WTC11 (cell line): Measurements from ENCODE around the gene ERVMER34-1. TPM values are rescaled to one million over a fixed set of nuclear protein-coding genes. Genes with fewer than 3 reads are reported as not detected.
A peak's percentile ranks its signal among the peaks of the same experiment; 100 is the strongest.

Source experiments
- ATAC-seq: fragments of 200-7000 bp; cut with Tn5 transposase; 2 replicates; pipeline ENCODE4 v1.10.0; 2021; ENCODE audit warnings: mild to moderate bottlenecking, moderate library complexity
- CTCF ChIA-PET: fragments of 300-600 bp; sonication (Branson Sonifier 250); formaldehyde crosslinking; loops from one replicate; lab custom pipeline; 2021; ENCODE audit warnings: antibody characterized with exemption; lab: Charles Lee
- POLR2A ChIA-PET: fragments of 350-600 bp; sonication (Branson Sonifier 250); formaldehyde crosslinking; loops from one replicate; lab custom pipeline; 2021; ENCODE audit warnings: antibody characterized with exemption; lab: Charles Lee
- DNase-seq: peaks from one replicate; pipeline ENCODE4 v3.0.0; 2021; ENCODE audit warnings: low spot score
- H3K27ac Mint-ChIP-seq: 2 replicates; pipeline ENCODE4 v1.8.0; 2021; ENCODE audit warnings: mixed read lengths
- H3K27me3 Mint-ChIP-seq: 2 replicates; pipeline ENCODE4 v1.8.0; 2021; ENCODE audit warnings: low read depth, mild to moderate bottlenecking, moderate library complexity, mixed read lengths
- H3K36me3 Mint-ChIP-seq: 2 replicates; pipeline ENCODE4 v1.8.0; 2021; ENCODE audit warnings: mixed read lengths
- H3K4me1 Mint-ChIP-seq: 2 replicates; pipeline ENCODE4 v1.8.0; 2022; ENCODE audit warnings: mixed read lengths
- H3K4me3 Mint-ChIP-seq: 2 replicates; pipeline ENCODE4 v1.8.0; 2021; ENCODE audit warnings: mild to moderate bottlenecking, moderate library complexity, mixed read lengths
- H3K9me3 Mint-ChIP-seq: 2 replicates; pipeline ENCODE4 v1.8.0; 2021; ENCODE audit warnings: mixed read lengths
- ETV6 ChIP-seq: sonication (generic); formaldehyde crosslinking; IDR thresholded peaks from 2 replicates; pipeline ENCODE4 v1.8.1; 2022; ENCODE audit warnings: mild to moderate bottlenecking, missing genetic modification reagents
- FOXJ3 ChIP-seq: sonication (generic); formaldehyde crosslinking; IDR thresholded peaks from 2 replicates; pipeline ENCODE4 v1.9.0; 2021; ENCODE audit warnings: missing genetic modification reagents, mild to moderate bottlenecking, borderline replicate concordance
- FOXP1 ChIP-seq: sonication (generic); formaldehyde crosslinking; IDR thresholded peaks from 2 replicates; pipeline ENCODE4 v1.8.0; 2022; ENCODE audit warnings: missing genetic modification reagents, mild to moderate bottlenecking, moderate library complexity, borderline replicate concordance
- GTF2I ChIP-seq: fragments of 250-450 bp; sonication (Bioruptor Pico); conservative IDR thresholded peaks from 2 replicates; pipeline ENCODE4 v1.4.0; 2021; ENCODE audit warnings: mild to moderate bottlenecking
- HMGXB4 ChIP-seq: sonication (generic); formaldehyde crosslinking; IDR thresholded peaks from 2 replicates; pipeline ENCODE4 v1.8.1; 2023; ENCODE audit warnings: mild to moderate bottlenecking, moderate library complexity, missing genetic modification reagents
- IRF1 ChIP-seq: sonication (generic); formaldehyde crosslinking; IDR thresholded peaks from 2 replicates; pipeline ENCODE4 v1.8.0; 2023; ENCODE audit warnings: missing genetic modification reagents
- MYBL2 ChIP-seq: sonication (generic); formaldehyde crosslinking; IDR thresholded peaks from 2 replicates; pipeline ENCODE4 v1.8.1; 2023; ENCODE audit warnings: mild to moderate bottlenecking, moderate library complexity, missing genetic modification reagents
- OVOL2 ChIP-seq: fragments of 250-450 bp; sonication (Bioruptor Pico); IDR thresholded peaks from 2 replicates; pipeline ENCODE4 v1.9.0; 2021; ENCODE audit warnings: mild to moderate bottlenecking, borderline replicate concordance
- SOX15 ChIP-seq: fragments of 250-450 bp; sonication (Bioruptor Pico); IDR thresholded peaks from 2 replicates; pipeline ENCODE4 v1.9.0; 2021; ENCODE audit warnings: mild to moderate bottlenecking
- TP53 ChIP-seq: sonication (generic); formaldehyde crosslinking; IDR thresholded peaks from 2 replicates; pipeline ENCODE4 v1.8.1; 2023; ENCODE audit warnings: mild to moderate bottlenecking, missing genetic modification reagents
- USF1 ChIP-seq: sonication (generic); formaldehyde crosslinking; IDR thresholded peaks from 2 replicates; pipeline ENCODE4 v1.8.0; 2022; ENCODE audit warnings: mild to moderate bottlenecking, missing genetic modification reagents
- USF2 ChIP-seq: sonication (generic); formaldehyde crosslinking; IDR thresholded peaks from 2 replicates; pipeline ENCODE4 v1.8.1; 2023; ENCODE audit warnings: mild to moderate bottlenecking, missing genetic modification reagents, moderate library complexity
- total RNA-seq: library from RNA; stranded (reverse); gene quantifications from 3 replicates; pipeline ENCODE4 v1.2.3, GENCODE V29; 2021
- TF ChIP-seq, protein P1 (sequence below): sonication (generic); formaldehyde crosslinking; IDR thresholded peaks from 2 replicates; pipeline ENCODE4 v1.8.0; 2023; ENCODE audit warnings: mild to moderate bottlenecking, missing genetic modification reagents

ERVMER34-1 gene
- total RNA-seq, 1 experiment from 2014 or later = 14.6 TPM

DNA sequence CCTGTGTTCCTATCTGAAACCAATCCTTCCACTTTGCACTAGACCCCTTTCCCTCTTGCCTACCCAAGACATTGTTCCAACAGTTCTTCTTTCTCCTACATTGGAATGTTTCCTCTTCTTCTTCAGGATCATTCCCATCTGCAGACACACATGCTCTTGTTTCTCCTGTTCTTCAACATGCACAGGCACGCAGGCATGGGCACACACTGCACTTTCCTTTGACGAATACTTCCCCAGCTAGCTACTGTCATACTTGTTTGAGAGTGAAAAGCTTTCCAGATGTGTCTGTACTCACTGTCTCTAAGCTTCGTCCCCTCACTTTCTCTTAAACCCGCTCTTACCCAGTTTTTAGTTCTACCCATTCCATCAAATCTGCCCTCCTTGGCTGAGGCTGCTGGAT lies 31.8 kb upstream of the ERVMER34-1 start:
- POLR2A ChIA-PET = no interaction called here
- CTCF ChIA-PET = no interaction called here
- no peak overlapping the region for H3K4me3 Mint-ChIP-seq

GRCh38 chr4:52780617-52781354 lies 29.6 kb upstream of the ERVMER34-1 start:
- TF ChIP-seq, protein P1, sequence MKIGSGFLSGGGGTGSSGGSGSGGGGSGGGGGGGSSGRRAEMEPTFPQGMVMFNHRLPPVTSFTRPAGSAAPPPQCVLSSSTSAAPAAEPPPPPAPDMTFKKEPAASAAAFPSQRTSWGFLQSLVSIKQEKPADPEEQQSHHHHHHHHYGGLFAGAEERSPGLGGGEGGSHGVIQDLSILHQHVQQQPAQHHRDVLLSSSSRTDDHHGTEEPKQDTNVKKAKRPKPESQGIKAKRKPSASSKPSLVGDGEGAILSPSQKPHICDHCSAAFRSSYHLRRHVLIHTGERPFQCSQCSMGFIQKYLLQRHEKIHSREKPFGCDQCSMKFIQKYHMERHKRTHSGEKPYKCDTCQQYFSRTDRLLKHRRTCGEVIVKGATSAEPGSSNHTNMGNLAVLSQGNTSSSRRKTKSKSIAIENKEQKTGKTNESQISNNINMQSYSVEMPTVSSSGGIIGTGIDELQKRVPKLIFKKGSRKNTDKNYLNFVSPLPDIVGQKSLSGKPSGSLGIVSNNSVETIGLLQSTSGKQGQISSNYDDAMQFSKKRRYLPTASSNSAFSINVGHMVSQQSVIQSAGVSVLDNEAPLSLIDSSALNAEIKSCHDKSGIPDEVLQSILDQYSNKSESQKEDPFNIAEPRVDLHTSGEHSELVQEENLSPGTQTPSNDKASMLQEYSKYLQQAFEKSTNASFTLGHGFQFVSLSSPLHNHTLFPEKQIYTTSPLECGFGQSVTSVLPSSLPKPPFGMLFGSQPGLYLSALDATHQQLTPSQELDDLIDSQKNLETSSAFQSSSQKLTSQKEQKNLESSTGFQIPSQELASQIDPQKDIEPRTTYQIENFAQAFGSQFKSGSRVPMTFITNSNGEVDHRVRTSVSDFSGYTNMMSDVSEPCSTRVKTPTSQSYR (CRISPR knock-in tag) = no peak
- TF ChIP-seq USF2 (CRISPR knock-in tag) (peak; percentile 61; the same call in 1 of the 2 replicates), ETV6 (CRISPR knock-in tag) (no peak)
- ChIA-PET POLR2A (no interaction called here), CTCF (no interaction called here)
- Mint-ChIP-seq H3K9me3 (peaks cover 24% of the 10 kb centered on the region), H3K27ac (no peak overlapping the region), H3K4me3 (no peak overlapping the region), H3K36me3 (peaks cover 8% of the 10 kb centered on the region), H3K4me1 (0 out of 2 replicates have a peak, but pooled peaks cover 3% of the 10 kb centered on the region), H3K27me3 (no peaks in the 10 kb centered on the region)
- peak; percentile 61 for ATAC-seq
- no peak for DNase-seq

More for the DNA sequence above, 31.8 kb upstream of the ERVMER34-1 start:
- DNase-seq (no peak), ATAC-seq (no peak)
- H3K27ac Mint-ChIP-seq = no peak overlapping the region
- H3K9me3 Mint-ChIP-seq = peaks cover 21% of the 10 kb centered on the region
- TF ChIP-seq TP53 (CRISPR knock-in tag) (no peak), FOXJ3 (CRISPR knock-in tag) (no peak)
- H3K36me3 Mint-ChIP-seq = peaks cover 7% of the 10 kb centered on the region
- no peaks in the 10 kb centered on the region for H3K27me3 Mint-ChIP-seq
- H3K4me1 Mint-ChIP-seq = no peaks in the 10 kb centered on the region

- Mint-ChIP-seq H3K9me3 (peaks cover 29% of the 10 kb centered on the region), H3K27me3 (no peaks in the 10 kb centered on the region)
- CTCF ChIA-PET = no interaction called here
- no peak for ATAC-seq
- TF ChIP-seq GTF2I (no peak), HMGXB4 (CRISPR knock-in tag) (no peak), MYBL2 (CRISPR knock-in tag) (no peak)
- TF ChIP-seq, all 79 proteins: peak for 0
- H3K4me3 Mint-ChIP-seq = no peak overlapping the region
- 0 out of 2 replicates have a peak, but pooled peaks cover 3% of the 10 kb centered on the region for H3K4me1 Mint-ChIP-seq
- DNase-seq = no peak
- H3K36me3 Mint-ChIP-seq = peaks cover 13% of the 10 kb centered on the region
- no peak overlapping the region for H3K27ac Mint-ChIP-seq
- POLR2A ChIA-PET = no interaction called here
These were observed 29.0 kb upstream of the ERVMER34-1 start for GRCh38 chr4:52780206-52780605.

DNA sequence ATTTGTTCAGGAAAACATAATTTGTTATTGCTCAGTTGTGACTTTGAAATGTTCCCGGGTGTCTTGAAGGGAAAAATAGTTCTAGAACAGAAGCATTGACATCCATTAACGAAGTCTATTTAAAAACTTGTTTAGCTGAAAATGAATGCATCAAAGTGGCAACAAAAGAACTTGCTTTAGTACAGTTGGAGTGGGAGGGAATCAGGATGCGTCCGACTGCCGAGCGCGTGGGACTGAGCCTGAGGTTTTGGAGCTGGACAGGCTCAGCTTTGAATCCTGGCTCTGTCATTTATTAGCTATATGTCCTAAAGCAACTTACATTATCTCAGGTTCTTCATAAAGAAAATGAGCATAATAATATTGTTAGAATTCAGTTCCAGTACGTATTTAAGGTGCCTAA lies 9.0 kb upstream of the ERVMER34-1 start:
- Mint-ChIP-seq H3K4me3 (no peak overlapping the region), H3K27ac (no peak overlapping the region), H3K36me3 (no peaks in the 10 kb centered on the region), H3K9me3 (peaks cover 3% of the 10 kb centered on the region; the same call in 1 of the 2 replicates)
- ChIA-PET POLR2A (no interaction called here), CTCF (no interaction called here)
- no peak for ATAC-seq
- no peak for TF ChIP-seq OVOL2 (CRISPR knock-in tag)
- no peak for TF ChIP-seq FOXP1 (CRISPR knock-in tag)
- no peak for TF ChIP-seq SOX15 (CRISPR knock-in tag)
- no peak for TF ChIP-seq USF1 (CRISPR knock-in tag)
- no peak for TF ChIP-seq IRF1
- TF ChIP-seq, all 79 proteins: peak for 0
- DNase-seq = no peak
- no peaks in the 10 kb centered on the region; the same call in 1 of the 2 replicates for H3K27me3 Mint-ChIP-seq
- no peaks in the 10 kb centered on the region for H3K4me1 Mint-ChIP-seq
